ENCODE measurements around the gene AFAP1L2. TPM values are rescaled to one million over a fixed set of nuclear protein-coding genes. Genes with fewer than 3 reads are reported as not detected.

The AFAP1L2 gene
- total and polyA plus RNA-seq, 9 of the 15 experiments (the other 6 are each of a cell fraction or from before 2014, with no cell fraction given), result 0.07 TPM; not detected in 8

DNA sequence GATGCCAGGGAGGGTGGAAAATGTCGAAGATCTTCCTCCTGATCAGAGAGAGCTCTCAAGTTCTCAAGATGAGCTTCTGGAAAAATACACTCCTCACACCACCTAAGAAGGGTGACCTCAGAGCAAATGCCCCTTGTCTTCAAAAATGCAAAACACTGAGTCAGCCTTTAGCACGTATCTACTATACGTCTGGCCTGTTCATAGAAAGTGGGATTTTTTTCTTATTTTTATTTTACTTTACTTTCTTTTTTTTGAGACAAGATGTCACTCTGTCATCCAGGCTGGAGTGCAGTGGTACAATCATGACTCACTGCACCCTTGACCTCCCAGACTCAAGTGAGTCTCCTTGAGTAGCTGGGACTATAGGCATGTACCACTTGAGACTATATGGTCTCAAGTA lies 57.1 kb downstream of the AFAP1L2 start (continued):
- no peak for TF ChIP-seq RBFOX2 (IDR thresholded peaks at IDR 0.05; ENCODE audit: low read depth, low read length)
- no peak for TF ChIP-seq XRCC3 (IDR thresholded peaks at IDR 0.05)

GRCh38 chr10:114346176-114347031 lies 57.9 kb downstream of the AFAP1L2 start:
- FAIRE-seq, result no peak
- H3K36me3 ChIP-seq (ENCODE audit: control insufficient read depth, insufficient read depth, low read length), result no peaks in the 10 kb centered on the region
- H3K9me1 ChIP-seq (ENCODE audit: control insufficient read depth, insufficient read depth, low read length), result no peaks in the 10 kb centered on the region
- H2AFZ ChIP-seq (ENCODE audit: low read depth, low read length), result no peak overlapping the region
- no peak overlapping the region for H3K27ac ChIP-seq (ENCODE audit: extremely low read depth, low read depth, low read length)
- DNase-seq (ENCODE audit: extremely low read depth in 1 of 4, low spot score in 3 of 4), result no peak
- no peak overlapping the region for H3K9ac ChIP-seq (ENCODE audit: insufficient read depth in 1 of 2, low read depth in 2 of 2, low read length in 2 of 2)
- intact Hi-C loops (cut with micrococcal nuclease), result no loop called here
- in situ Hi-C loops (cut with MboI), result no loop called here
- no peak for ATAC-seq
- H3K4me2 ChIP-seq (ENCODE audit: insufficient read depth, low read length), result no peak overlapping the region
- H4K20me1 ChIP-seq (replicated peaks; ENCODE audit: control insufficient read depth, insufficient read depth, low read length), result no peaks in the 10 kb centered on the region
- CTCF ChIA-PET (ENCODE audit: low intra/inter-chr PET ratio), result no interaction called here
- no peak overlapping the region for H3K4me3 ChIP-seq
- POLR2A ChIA-PET, result no interaction called here
- H3K4me1 ChIP-seq (replicated peaks in 1 of 2; ENCODE audit: control insufficient read depth in 2 of 2, insufficient read depth in 2 of 2, low read length in 2 of 2), result no peaks in the 10 kb centered on the region
- no peaks in the 10 kb centered on the region for H3K79me2 ChIP-seq (ENCODE audit: control insufficient read depth, insufficient read depth, low read length)
- 0% methylated on average over 16 of the region's 19 CpGs for WGBS (ENCODE audit: insufficient coverage, low coverage, missing lambda C conversion rate)
- peaks cover 0 to 33% of the 10 kb centered on the region in 2 experiments; a peak in 2 of 5 replicates for H3K27me3 ChIP-seq (ENCODE audit: control insufficient read depth in 2 of 2, insufficient read depth in 2 of 2, low read length in 2 of 2)
- TF ChIP-seq GTF2B (IDR thresholded peaks at IDR 0.05; ENCODE audit: extremely low read depth, insufficient read length) (no peak), WHSC1 (IDR thresholded peaks at IDR 0.05; ENCODE audit: low read length) (no peak), ZNF41 (CRISPR knock-in tag; conservative IDR thresholded peaks at IDR 0.05) (no peak), ZNF764 (CRISPR knock-in tag; IDR thresholded peaks at IDR 0.05; ENCODE audit: low read depth) (no peak), TBP (optimal IDR thresholded peaks at IDR 0.05; ENCODE audit: low read depth, low read length) (no peak), MEF2D (tag; conservative IDR thresholded peaks at IDR 0.05; ENCODE audit: low read depth) (no peak)
- TF ChIP-seq, protein P1, sequence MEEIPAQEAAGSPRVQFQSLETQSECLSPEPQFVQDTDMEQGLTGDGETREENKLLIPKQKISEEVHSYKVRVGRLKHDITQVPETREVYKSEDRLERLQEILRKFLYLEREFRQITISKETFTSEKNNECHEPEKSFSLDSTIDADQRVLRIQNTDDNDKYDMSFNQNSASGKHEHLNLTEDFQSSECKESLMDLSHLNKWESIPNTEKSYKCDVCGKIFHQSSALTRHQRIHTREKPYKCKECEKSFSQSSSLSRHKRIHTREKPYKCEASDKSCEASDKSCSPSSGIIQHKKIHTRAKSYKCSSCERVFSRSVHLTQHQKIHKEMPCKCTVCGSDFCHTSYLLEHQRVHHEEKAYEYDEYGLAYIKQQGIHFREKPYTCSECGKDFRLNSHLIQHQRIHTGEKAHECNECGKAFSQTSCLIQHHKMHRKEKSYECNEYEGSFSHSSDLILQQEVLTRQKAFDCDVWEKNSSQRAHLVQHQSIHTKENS (CRISPR knock-in tag; IDR thresholded peaks at IDR 0.05), result no peak
- no TSS peak for BruUV-seq (replicated peaks)
- no peaks in the 10 kb centered on the region for H3K9me3 ChIP-seq (replicated peaks; ENCODE audit: control insufficient read depth, insufficient read depth, low read depth, low read length)

All from K562 (cell line).